Embryonic facial prominence (tissue), 1 donor: ENCODE measurements around the gene BCAP31.
"Not testable (repeated sequence)": the region's sequence is repeated elsewhere in the genome, so short reads cannot be mapped to it uniquely, and the experiment has no call there.

Experiments
- DNase-seq: peaks from one replicate; pipeline ENCODE4 v3.0.0-alpha.2; 2016; ENCODE audit errors: extremely low spot score

Gene BCAP31

GRCh38 chrX:153709726-153710674, 14.2 kb downstream of the BCAP31 start:
- DNase-seq = no peak

GRCh38 chrX:153708415-153708814, 15.8 kb downstream of the BCAP31 start:
- no peak for DNase-seq

GRCh38 chrX:153707406-153707805, 16.8 kb downstream of the BCAP31 start:
- DNase-seq = no peak

GRCh38 chrX:153706799-153707198, 17.4 kb downstream of the BCAP31 start:
- no peak for DNase-seq

- DNase-seq = not testable (repeated sequence)
Observed at GRCh38 chrX:153705403-153706060, 18.7 kb downstream of the BCAP31 start.

GRCh38 chrX:153704631-153705402, 19.4 kb downstream of the BCAP31 start:
- DNase-seq = not testable (repeated sequence)

- no peak for DNase-seq
Observed at GRCh38 chrX:153704021-153704526, 20.1 kb downstream of the BCAP31 start.

GRCh38 chrX:153703036-153703370, 21.2 kb downstream of the BCAP31 start:
- no peak for DNase-seq

GRCh38 chrX:153702336-153703035, 21.7 kb downstream of the BCAP31 start:
- DNase-seq = no peak

- DNase-seq = no peak
Observed at GRCh38 chrX:153701706-153702105, 22.5 kb downstream of the BCAP31 start.

- no peak for DNase-seq
Observed at GRCh38 chrX:153700967-153701366, 23.2 kb downstream of the BCAP31 start.

- no peak for DNase-seq
Observed at GRCh38 chrX:153700376-153700945, 23.7 kb downstream of the BCAP31 start.

- DNase-seq = not testable (repeated sequence)
Observed at GRCh38 chrX:153699784-153700371, 24.3 kb downstream of the BCAP31 start.

- DNase-seq = not testable (repeated sequence)
Observed at GRCh38 chrX:153699210-153699783, 24.9 kb downstream of the BCAP31 start.

- no peak for DNase-seq
Observed at GRCh38 chrX:153697924-153698865, 26.0 kb downstream of the BCAP31 start.

- DNase-seq = not testable (repeated sequence)
Observed at GRCh38 chrX:153696986-153697722, 27.0 kb downstream of the BCAP31 start.

- DNase-seq = not testable (repeated sequence)
Observed at GRCh38 chrX:153696538-153696937, 27.6 kb downstream of the BCAP31 start.

GRCh38 chrX:153696100-153696499, 28.1 kb downstream of the BCAP31 start:
- no peak for DNase-seq
